ENCODE measurements around the gene STYXL2.

Gene STYXL2

DNA sequence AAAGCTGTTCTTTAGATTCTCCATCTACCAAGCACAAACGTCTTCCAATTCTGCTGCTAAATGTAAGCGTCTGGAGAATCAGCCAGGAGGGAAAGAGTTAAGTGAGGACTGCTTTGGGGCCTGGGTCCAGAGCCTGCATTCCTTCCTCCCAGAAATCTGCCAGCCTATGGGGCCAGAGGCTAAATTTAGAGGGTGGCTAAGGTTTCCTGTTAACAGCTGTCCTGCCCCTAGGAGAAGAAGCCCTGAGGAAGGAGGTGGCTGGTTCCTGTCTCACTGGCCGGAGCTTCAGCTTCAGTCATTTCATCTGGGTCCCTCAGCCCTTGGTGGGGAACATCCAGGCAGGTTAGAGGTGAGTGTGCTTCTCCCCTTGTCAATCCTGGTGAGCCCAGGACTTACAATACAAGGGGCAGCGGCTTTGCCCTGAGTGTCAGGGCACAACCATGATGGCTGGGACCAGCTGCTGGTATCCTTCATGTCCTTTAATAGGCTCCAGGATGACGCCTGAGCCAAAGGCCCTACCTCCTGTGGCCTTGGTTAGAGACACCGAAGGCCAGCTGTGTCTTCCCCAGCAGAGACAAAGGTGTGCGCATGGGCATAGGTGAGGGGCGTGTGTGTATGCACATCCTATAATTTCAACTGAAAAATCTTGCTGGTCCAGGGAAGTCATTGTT is at the start of gene STYXL2:
STYXL2 (plus strand) TSS at position 230 of the 671 bp plus-strand sequence. CDS start 775 bp downstream, outside the sequence.
- Histone ChIP-seq H3K27me3 (ENCODE audit: low read depth) (no peaks in the 10 kb centered on the region; the same call in 1 of the 2 replicates), H3K36me3 (replicated peaks) (no peaks in the 10 kb centered on the region), H3K4me1 (no peaks in the 10 kb centered on the region), H3K9me3 (no peaks in the 10 kb centered on the region), H3K4me3 (no peak within 1 kb of the TSS)
- DNase-seq (ENCODE audit: low spot score in 2 of 2) = no peak
- in situ Hi-C loops (cut with MboI; ENCODE audit: low sequenced_read_pairs) = no loop called here

DNA sequence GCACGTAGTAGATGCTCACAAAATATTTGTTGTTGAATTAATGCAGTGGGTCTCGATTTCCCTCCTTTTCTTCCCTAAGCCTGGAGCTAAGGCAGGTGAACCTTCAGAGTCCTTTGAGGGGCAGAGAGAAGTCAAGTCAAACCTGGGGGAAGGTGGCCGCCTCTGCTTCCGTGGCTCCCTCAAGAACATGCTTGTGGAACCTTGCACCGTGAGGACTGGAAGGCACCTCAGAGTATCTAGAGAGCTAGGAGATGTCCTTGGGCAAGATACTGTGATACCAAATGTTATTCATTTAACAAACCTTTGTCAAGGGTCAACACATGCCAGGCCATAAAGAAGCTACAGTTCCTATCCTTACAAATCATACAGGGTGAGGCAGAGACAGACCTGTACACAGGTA is 42.0 kb upstream of the STYXL2 start:
- in situ Hi-C loops (cut with MboI; ENCODE audit: low sequenced_read_pairs) = no loop called here
- no peaks in the 10 kb centered on the region for H3K36me3 ChIP-seq (replicated peaks)
- no peak for DNase-seq (ENCODE audit: low spot score in 2 of 2)
- no peaks in the 10 kb centered on the region for H3K9me3 ChIP-seq
- H3K27me3 ChIP-seq (ENCODE audit: low read depth) = peaks cover 54% of the 10 kb centered on the region
- H3K4me1 ChIP-seq = no peaks in the 10 kb centered on the region
- no peak overlapping the region for H3K4me3 ChIP-seq

DNA sequence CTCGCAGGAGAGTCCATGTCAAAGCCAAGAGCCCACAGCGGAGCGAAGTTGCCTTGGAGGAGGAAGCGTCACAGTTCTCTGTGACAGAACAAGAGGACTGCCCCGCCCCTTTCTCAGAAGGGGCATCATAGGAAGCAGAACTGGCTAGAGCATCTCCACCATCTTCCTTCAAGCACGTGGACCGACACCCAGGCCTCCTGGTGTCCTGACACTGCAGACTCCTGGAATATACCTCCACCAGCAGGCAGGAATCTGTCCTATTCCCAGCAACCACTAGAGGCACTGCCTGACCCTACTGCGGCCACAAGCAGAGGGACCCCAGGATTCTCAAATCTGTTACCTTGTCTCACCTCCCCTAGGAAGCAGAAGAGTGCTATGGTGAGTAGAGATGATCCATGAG is 41.5 kb upstream of the STYXL2 start:
- in situ Hi-C loops (cut with MboI; ENCODE audit: low sequenced_read_pairs) = no loop called here
- H3K9me3 ChIP-seq = no peaks in the 10 kb centered on the region
- H3K4me3 ChIP-seq = no peak overlapping the region
- no peaks in the 10 kb centered on the region for H3K36me3 ChIP-seq (replicated peaks)
- H3K27me3 ChIP-seq (ENCODE audit: low read depth) = peaks cover 49% of the 10 kb centered on the region
- no peaks in the 10 kb centered on the region for H3K4me1 ChIP-seq
- DNase-seq (ENCODE audit: low spot score in 2 of 2) = peak; percentile 11 to 48

DNA sequence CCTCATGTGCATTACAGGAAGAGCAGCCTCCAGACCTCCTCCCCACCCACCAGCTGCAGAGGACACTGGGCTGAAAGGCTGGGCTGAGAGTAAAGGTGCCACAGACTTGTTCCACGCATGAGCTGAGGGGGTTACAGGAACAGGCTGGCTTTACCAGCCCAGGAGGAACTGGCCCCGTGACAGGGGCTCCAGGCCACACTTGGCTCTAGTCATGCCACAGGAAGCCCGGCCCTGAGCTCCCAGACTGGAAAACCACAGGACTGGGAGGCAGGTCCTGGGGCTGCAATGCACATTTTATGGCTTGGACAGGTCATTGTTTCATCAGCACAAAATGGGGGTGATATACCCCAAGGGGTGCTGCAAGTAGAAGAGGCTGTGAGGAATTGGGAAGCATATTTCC is 39.3 kb upstream of the STYXL2 start:
- in situ Hi-C loops (cut with MboI; ENCODE audit: low sequenced_read_pairs) = no loop called here
- H3K27me3 ChIP-seq (ENCODE audit: low read depth) = peaks cover 32% of the 10 kb centered on the region
- DNase-seq (ENCODE audit: low spot score in 2 of 2) = no peak
- peaks cover 2% of the 10 kb centered on the region; the same call in 1 of the 2 replicates for H3K4me1 ChIP-seq
- no peaks in the 10 kb centered on the region for H3K36me3 ChIP-seq (replicated peaks)
- no peaks in the 10 kb centered on the region for H3K9me3 ChIP-seq
- H3K4me3 ChIP-seq = no peak overlapping the region

DNA sequence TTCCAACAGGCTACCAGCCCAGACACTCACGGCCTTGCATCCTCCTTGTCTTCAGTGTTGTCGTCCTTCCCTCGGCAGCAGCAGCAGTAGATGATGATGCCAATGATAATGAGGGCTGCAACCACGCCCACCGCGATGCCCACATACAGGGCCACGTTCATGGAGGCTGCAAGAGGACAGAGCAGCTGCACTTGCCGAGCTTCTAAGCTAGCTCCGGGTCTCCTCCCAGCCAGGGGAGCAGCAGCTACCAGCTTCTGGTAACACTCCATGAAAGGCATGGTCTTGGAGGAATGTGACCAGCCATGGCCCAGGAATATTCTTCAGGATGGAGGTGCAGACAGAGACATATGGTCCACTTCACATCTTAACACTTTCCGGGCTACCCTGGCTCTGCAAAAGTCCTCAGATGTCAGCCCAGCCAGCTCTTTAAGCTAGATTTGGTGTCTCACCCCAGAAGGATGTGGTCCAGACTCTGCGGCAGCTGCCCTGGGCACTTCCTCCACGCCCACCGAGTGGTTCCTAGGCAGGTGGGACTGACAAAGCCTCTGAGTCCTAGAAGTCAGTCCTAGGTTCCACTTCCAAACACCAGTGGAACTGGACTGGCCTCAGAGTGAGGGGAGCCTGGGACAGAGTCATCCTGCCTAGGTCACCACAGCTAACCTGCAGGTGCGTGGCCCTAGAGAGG is 38.8 kb upstream of the STYXL2 start:
- Histone ChIP-seq H3K4me1 (peaks cover 2% of the 10 kb centered on the region; the same call in 1 of the 2 replicates), H3K9me3 (no peaks in the 10 kb centered on the region), H3K4me3 (no peak overlapping the region), H3K36me3 (replicated peaks) (no peaks in the 10 kb centered on the region), H3K27me3 (ENCODE audit: low read depth) (peaks cover 27% of the 10 kb centered on the region)
- DNase-seq (ENCODE audit: low spot score in 2 of 2) = no peak
- in situ Hi-C loops (cut with MboI; ENCODE audit: low sequenced_read_pairs) = loop anchor here (5.0 kb wide), 1 partner anchor 143 kb away; no protein-coding TSS in a partner anchor

DNA sequence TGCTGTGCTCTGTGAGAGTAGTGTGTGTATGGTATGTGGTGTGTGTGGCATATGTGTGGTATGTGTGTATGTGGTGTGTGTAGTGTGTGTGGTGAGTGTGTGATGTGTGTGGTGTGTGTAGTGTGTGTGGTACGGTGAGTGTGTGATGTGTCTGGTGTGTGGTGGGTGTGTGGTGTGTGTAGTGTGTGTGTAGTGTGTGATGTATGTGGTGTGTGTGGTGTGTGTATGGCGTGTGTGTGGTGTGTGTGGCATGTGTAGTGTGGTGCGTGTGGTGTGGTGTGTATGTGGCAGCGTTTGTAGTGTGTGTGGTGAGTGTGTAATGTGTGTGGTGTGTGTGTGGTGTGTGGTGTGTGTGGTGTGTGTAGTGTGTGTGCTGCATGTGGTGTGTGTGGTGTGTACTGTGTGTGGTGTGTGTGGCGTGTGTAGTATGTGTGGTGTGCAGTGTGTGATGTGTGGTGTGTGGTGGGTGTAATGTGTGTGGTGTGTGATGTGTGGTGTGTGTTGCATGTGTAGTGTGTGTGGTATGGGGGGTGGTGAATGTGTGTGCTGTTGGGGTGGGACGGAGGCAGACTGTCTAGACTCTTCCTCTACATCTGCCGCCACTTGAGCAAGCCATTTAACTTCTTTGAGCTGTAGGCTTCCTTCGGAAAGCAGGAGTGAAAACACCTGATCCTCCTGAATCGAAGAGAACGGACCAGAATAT is 37.2 kb upstream of the STYXL2 start:
- no peak for DNase-seq (ENCODE audit: low spot score in 2 of 2)
- Histone ChIP-seq H3K9me3 (no peaks in the 10 kb centered on the region), H3K4me3 (no peak overlapping the region), H3K4me1 (peaks cover 2% of the 10 kb centered on the region; the same call in 1 of the 2 replicates), H3K27me3 (ENCODE audit: low read depth) (peaks cover 11% of the 10 kb centered on the region), H3K36me3 (replicated peaks) (no peaks in the 10 kb centered on the region)
- in situ Hi-C loops (cut with MboI; ENCODE audit: low sequenced_read_pairs) = loop anchor here (5.0 kb wide), 1 partner anchor 144 kb away; no protein-coding TSS in a partner anchor

DNA sequence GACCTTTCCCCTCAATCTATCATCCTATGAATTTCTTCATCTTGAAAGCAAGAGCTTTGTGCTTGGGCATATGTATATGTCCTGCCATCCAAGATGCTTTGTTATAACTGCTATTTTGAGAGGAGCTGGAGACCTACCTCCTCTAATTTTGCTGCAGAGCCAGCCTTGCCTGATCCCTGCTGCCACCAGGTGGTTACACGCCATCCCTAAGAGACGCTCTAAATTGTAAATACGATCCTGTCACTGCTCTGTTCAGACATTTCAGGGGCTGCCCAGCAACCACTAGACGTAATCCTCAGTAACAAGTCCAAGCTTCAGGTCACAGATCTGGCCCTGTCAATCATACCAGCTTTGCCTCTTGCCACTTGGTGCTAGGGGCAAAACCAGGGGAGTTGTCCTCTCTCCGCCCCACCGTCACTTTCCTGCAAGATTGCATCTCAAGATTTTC is 36.6 kb upstream of the STYXL2 start:
- no peaks in the 10 kb centered on the region for H3K36me3 ChIP-seq (replicated peaks)
- H3K27me3 ChIP-seq (ENCODE audit: low read depth) = peaks cover 5% of the 10 kb centered on the region
- no peak overlapping the region for H3K4me3 ChIP-seq
- no peaks in the 10 kb centered on the region for H3K9me3 ChIP-seq
- in situ Hi-C loops (cut with MboI; ENCODE audit: low sequenced_read_pairs) = loop anchor here (5.0 kb wide), 1 partner anchor 145 kb away; no protein-coding TSS in a partner anchor
- H3K4me1 ChIP-seq = peaks cover 2% of the 10 kb centered on the region; the same call in 1 of the 2 replicates
- DNase-seq (ENCODE audit: low spot score in 2 of 2) = peak; percentile 32 to 56

DNA sequence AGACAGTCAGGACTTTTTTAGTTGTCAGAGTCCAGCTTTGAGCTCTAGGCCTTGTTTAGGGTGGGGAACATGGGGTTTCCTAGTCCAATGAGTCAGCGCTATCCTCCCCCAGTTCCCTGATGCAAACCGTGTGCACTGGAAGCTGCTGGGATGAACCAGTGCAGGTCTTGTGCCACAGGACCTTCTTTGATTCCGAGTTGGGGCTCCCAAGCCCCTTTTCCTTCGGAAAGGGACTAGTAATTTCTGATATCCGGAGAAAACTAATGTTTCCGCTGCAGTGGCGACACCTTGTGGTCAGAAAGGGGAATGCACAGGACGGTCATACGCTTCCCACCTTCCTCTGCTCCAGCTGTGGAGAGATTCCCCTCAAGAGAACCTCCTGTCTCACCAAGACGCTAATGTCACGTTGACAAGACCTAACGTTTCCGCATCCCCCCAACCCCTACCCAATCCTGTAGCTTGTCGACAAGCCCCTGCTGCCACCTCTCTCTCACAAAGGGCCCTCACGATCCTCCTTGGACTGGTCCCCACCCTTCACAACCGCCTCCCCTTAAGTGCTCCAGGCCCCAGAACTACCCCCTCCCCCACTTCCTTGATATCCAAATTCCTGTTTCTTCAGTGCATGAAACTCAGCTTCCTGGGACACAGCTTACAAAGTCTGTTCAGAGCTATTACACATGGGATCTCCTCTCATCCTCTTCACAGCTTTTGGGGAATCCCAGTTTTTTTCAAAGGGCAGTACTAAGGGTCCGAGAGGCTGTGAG is 34.6 kb upstream of the STYXL2 start:
- no peaks in the 10 kb centered on the region for H3K27me3 ChIP-seq (ENCODE audit: low read depth)
- no peaks in the 10 kb centered on the region for H3K9me3 ChIP-seq
- no peak overlapping the region for H3K4me3 ChIP-seq
- in situ Hi-C loops (cut with MboI; ENCODE audit: low sequenced_read_pairs) = loop anchor here (5.0 kb wide), 1 partner anchor 147 kb away; no protein-coding TSS in a partner anchor
- peak; percentile 66 to 87 for DNase-seq (ENCODE audit: low spot score in 2 of 2)
- peaks cover 2% of the 10 kb centered on the region; the same call in 1 of the 2 replicates for H3K4me1 ChIP-seq
- no peaks in the 10 kb centered on the region for H3K36me3 ChIP-seq (replicated peaks)

DNA sequence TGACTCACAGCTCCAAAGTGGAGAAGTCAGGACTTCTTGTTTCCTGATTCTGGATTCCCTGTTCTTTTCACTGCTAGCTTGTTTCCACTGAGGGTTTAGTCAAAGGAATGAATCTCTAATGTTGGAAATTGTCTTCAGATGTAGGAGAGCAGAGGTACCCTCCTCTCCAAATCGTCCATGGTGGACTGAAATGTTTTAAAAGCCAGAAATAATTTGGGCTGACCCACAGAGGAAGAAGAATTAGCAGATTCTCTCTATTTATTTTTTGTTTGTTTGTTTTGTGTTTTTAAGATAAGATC is 34.1 kb upstream of the STYXL2 start:
- Histone ChIP-seq H3K4me1 (peaks cover 2% of the 10 kb centered on the region; the same call in 1 of the 2 replicates), H3K9me3 (no peaks in the 10 kb centered on the region), H3K36me3 (replicated peaks) (no peaks in the 10 kb centered on the region), H3K27me3 (ENCODE audit: low read depth) (no peaks in the 10 kb centered on the region), H3K4me3 (no peak overlapping the region)
- DNase-seq (ENCODE audit: low spot score in 2 of 2) = no peak
- in situ Hi-C loops (cut with MboI; ENCODE audit: low sequenced_read_pairs) = loop anchor here (5.0 to 10.0 kb wide), 3 partner anchors 147 to 625 kb away; no protein-coding TSS in a partner anchor

DNA sequence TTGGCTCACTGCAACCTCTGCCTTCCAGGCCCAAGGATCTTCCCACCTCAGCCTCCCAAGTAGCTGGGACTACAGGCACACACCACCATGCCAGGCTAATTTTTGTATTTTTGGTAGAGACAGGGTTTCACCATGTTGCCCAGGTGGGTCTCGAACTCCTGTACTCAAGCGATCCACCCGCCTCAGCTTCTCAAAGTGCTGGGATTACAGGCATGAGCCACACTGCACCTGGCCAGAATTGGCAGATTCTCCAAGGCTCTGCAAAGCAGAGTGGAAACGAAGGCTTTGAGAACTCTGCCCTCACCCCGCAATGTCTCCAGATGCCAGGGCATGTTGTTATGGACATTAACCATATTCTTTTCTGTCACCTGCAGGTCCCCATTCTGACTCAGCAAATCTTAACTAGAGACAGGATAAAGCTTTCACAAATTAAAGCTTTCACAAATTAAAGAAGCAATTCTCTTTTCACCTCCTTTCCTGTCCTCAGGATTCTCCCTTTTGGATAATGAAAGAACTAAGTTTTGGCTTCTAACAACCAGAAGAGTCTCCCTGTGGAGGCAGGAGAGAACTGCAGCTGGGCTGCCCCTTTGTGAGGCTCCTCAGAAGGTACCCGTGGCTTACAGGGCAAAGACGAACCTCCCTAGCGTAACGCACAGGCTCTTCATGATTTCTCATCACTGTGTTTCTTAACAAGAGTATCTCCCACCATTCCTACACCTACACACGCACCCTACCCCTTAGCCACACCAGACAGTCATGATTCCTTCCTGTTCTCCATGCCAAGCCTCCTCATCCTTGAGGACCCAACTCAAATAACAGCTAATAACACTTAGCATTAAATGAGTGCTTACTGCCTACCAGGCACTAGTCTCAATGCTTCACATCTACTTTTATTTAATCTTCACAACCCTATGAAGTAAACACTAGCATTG is 33.5 kb upstream of the STYXL2 start:
- DNase-seq (ENCODE audit: low spot score in 2 of 2) = no peak

DNA sequence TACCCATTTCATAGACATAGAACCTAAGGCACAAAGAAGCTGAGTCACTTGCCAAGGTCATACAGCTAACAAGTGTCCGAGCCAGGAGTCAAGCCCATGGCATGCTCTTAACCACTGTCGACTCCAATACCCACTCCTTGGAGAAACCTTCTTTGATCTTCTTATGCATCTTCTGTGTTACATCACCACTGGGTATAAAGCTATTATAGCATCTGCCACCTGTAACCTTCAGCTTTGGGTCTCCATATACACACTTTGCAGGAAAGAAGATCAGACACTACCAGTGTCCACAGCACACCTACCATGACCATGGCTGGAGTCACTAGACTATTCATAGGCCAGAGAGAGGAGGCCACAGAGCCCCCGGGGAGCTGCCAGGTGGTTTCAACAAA is 32.8 kb upstream of the STYXL2 start:
- in situ Hi-C loops (cut with MboI; ENCODE audit: low sequenced_read_pairs) = loop anchor here (10.0 kb wide), 2 partner anchors 474 to 624 kb away; no protein-coding TSS in a partner anchor
- Histone ChIP-seq H3K36me3 (replicated peaks) (no peaks in the 10 kb centered on the region), H3K4me3 (no peak overlapping the region), H3K4me1 (peaks cover 2% of the 10 kb centered on the region; the same call in 1 of the 2 replicates), H3K9me3 (no peaks in the 10 kb centered on the region), H3K27me3 (ENCODE audit: low read depth) (no peaks in the 10 kb centered on the region)
- DNase-seq (ENCODE audit: low spot score in 2 of 2) = no peak

More for the DNA sequence above, 33.5 kb upstream of the STYXL2 start:
- no peaks in the 10 kb centered on the region for H3K36me3 ChIP-seq (replicated peaks)
- no peaks in the 10 kb centered on the region for H3K9me3 ChIP-seq
- no peaks in the 10 kb centered on the region for H3K27me3 ChIP-seq (ENCODE audit: low read depth)
- peaks cover 2% of the 10 kb centered on the region; the same call in 1 of the 2 replicates for H3K4me1 ChIP-seq
- in situ Hi-C loops (cut with MboI; ENCODE audit: low sequenced_read_pairs) = loop anchor here (10.0 kb wide), 2 partner anchors 474 to 624 kb away; no protein-coding TSS in a partner anchor
- no peak overlapping the region for H3K4me3 ChIP-seq

DNA sequence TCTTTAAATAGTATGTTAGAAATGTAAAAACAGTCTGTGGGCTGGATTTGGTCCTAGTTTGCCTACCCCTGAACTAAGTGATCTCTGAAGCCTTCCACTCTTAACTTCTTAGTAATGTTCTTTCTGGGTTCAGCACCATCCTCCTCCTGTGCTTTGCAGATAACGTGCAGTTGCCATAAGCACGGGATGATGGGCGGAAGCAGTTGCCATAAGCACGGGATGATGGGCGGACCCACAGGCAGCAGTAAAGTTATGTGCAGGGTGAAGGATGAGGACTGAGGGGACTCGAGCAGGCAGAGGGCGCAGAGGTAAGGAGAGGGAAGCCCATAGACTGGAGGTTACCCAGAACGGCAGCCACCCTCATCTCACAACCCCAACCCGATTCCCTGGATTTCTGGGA is 29.3 kb upstream of the STYXL2 start:
- Histone ChIP-seq H3K4me3 (no peak overlapping the region), H3K27me3 (ENCODE audit: low read depth) (0 out of 2 replicates have a peak, but pooled peaks cover 3% of the 10 kb centered on the region), H3K4me1 (no peaks in the 10 kb centered on the region), H3K36me3 (replicated peaks) (no peaks in the 10 kb centered on the region), H3K9me3 (no peaks in the 10 kb centered on the region; the same call in 1 of the 2 replicates)
- in situ Hi-C loops (cut with MboI; ENCODE audit: low sequenced_read_pairs) = loop anchor here (5.0 to 10.0 kb wide), 3 partner anchors 378 to 620 kb away; no protein-coding TSS in a partner anchor
- DNase-seq (ENCODE audit: low spot score in 2 of 2) = no peak
